GM23338 (cell line): ENCODE data around the gene FHL2.

Experiments
- EZH2 ChIP-seq: fragments of 200-600 bp; sonication (generic); IDR thresholded peaks from one replicate; pipeline ENCODE4 v1.8.0; 2017; ENCODE audit warnings: antibody characterized with exemption, mild to moderate bottlenecking, low read depth; ENCODE audit not compliant: unreplicated experiment
- TF ChIP-seq, protein P1 (sequence below), 2 experiments: fragments of 200-600 bp in 1 of 2; sonication (generic) in 1 of 2; conservative IDR thresholded peaks; 2 replicates each; pipeline versions ENCODE4 v1.5.1 to v1.6.1; 2016 to 2017; ENCODE audit warnings: antibody characterized with exemption in 2 of 2, low read depth in 2 of 2, mild to moderate bottlenecking in 2 of 2, moderate library complexity in 1 of 2
- TF ChIP-seq, protein P2 (sequence below): IDR thresholded peaks from one replicate; pipeline ENCODE4 v1.6.1; 2018; ENCODE audit warnings: antibody characterized with exemption; ENCODE audit not compliant: unreplicated experiment

DNA sequence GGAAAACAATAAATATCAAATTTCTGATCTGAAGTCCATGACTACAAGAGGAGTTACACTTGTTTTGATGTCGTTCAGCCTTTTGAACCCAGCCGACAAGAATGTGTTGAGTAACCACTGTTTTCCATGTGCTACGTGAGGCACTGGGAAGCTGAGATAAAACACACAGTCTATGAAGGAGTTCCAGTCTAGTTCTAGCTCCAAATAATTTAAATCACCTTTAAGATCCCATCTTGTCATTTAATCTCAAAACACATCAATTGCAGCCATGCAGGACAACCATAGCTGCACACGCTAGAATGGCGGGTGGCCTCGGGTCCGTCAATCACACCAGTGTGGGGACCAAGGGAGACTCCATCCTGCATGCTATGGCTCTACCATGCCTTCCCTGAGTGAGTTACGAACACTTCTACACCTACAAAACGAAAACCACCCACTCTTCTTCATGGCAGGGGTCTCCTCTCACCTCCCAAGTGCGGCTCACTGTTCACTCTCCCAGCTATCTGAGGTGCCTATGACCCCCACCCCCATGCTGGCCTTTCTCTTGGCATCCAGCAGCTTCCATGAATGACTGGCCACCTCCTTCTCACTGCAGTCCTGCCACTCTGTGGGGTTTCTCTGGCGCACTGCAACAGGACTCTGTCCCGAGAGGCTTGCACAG lies 3.8 kb downstream of the FHL2 start:
- TF ChIP-seq, protein P1, sequence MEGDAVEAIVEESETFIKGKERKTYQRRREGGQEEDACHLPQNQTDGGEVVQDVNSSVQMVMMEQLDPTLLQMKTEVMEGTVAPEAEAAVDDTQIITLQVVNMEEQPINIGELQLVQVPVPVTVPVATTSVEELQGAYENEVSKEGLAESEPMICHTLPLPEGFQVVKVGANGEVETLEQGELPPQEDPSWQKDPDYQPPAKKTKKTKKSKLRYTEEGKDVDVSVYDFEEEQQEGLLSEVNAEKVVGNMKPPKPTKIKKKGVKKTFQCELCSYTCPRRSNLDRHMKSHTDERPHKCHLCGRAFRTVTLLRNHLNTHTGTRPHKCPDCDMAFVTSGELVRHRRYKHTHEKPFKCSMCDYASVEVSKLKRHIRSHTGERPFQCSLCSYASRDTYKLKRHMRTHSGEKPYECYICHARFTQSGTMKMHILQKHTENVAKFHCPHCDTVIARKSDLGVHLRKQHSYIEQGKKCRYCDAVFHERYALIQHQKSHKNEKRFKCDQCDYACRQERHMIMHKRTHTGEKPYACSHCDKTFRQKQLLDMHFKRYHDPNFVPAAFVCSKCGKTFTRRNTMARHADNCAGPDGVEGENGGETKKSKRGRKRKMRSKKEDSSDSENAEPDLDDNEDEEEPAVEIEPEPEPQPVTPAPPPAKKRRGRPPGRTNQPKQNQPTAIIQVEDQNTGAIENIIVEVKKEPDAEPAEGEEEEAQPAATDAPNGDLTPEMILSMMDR (conservative IDR thresholded peaks at IDR 0.05; ENCODE audit: low read depth in 2 of 2) = no peak
- TF ChIP-seq, protein P2, sequence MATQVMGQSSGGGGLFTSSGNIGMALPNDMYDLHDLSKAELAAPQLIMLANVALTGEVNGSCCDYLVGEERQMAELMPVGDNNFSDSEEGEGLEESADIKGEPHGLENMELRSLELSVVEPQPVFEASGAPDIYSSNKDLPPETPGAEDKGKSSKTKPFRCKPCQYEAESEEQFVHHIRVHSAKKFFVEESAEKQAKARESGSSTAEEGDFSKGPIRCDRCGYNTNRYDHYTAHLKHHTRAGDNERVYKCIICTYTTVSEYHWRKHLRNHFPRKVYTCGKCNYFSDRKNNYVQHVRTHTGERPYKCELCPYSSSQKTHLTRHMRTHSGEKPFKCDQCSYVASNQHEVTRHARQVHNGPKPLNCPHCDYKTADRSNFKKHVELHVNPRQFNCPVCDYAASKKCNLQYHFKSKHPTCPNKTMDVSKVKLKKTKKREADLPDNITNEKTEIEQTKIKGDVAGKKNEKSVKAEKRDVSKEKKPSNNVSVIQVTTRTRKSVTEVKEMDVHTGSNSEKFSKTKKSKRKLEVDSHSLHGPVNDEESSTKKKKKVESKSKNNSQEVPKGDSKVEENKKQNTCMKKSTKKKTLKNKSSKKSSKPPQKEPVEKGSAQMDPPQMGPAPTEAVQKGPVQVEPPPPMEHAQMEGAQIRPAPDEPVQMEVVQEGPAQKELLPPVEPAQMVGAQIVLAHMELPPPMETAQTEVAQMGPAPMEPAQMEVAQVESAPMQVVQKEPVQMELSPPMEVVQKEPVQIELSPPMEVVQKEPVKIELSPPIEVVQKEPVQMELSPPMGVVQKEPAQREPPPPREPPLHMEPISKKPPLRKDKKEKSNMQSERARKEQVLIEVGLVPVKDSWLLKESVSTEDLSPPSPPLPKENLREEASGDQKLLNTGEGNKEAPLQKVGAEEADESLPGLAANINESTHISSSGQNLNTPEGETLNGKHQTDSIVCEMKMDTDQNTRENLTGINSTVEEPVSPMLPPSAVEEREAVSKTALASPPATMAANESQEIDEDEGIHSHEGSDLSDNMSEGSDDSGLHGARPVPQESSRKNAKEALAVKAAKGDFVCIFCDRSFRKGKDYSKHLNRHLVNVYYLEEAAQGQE = no peak
- TF ChIP-seq EZH2 = no peak
